H1 (cell line): Measurements from ENCODE around the gene OR5D16. TPM values are rescaled to one million over a fixed set of nuclear protein-coding genes. Genes with fewer than 3 reads are reported as not detected.

Experiments
- CTCF ChIA-PET: fragments of 300-600 bp; sonication (Branson Sonifier 250); formaldehyde crosslinking; loops from one replicate; lab custom pipeline; 2021; ENCODE audit not compliant: partially characterized antibody; lab: Charles Lee
- POLR2A ChIA-PET: fragments of 300-600 bp; sonication (Branson Sonifier 250); formaldehyde crosslinking; loops from one replicate; lab custom pipeline; 2021; ENCODE audit warnings: inconsistent platforms; ENCODE audit not compliant: partially characterized antibody; lab: Charles Lee
- DNase-seq, 2 experiments: peaks; one replicate each; pipeline versions ENCODE4 v3.0.0 to v3.0.0-alpha.2; 2010 to 2022; ENCODE audit warnings: low spot score in 2 of 2, low read depth in 1 of 2, mixed read lengths in 1 of 2
- FAIRE-seq: peaks from 2 replicates; lab custom pipeline; 2011; peaks lifted over from hg19 to GRCh38; lab: Jason Lieb, UNC
- H2AFZ ChIP-seq: 2 replicates; pipeline ENCODE4 v1.8.1; 2012; ENCODE audit warnings: low read length, inconsistent platforms
- H2AK5ac ChIP-seq: 2 replicates; pipeline ENCODE4 v1.6.1; 2013; ENCODE audit warnings: low read depth, low read length
- H2BK120ac ChIP-seq: replicated peaks from 2 replicates; pipeline ENCODE3; 2013; ENCODE audit warnings: low read depth, low read length, inconsistent platforms
- H2BK12ac ChIP-seq: 2 replicates; pipeline ENCODE4 v1.6.1; 2013; ENCODE audit warnings: low read depth, low read length
- H2BK15ac ChIP-seq: 2 replicates; pipeline ENCODE4 v1.6.1; 2013; ENCODE audit warnings: low read length
- H2BK20ac ChIP-seq: 2 replicates; pipeline ENCODE4 v1.6.1; 2013; ENCODE audit warnings: low read length
- H2BK5ac ChIP-seq: 2 replicates; pipeline ENCODE4 v1.6.1; 2013; ENCODE audit warnings: low read depth, low read length
- H3K14ac ChIP-seq: 2 replicates; pipeline ENCODE4 v1.6.1; 2013; ENCODE audit warnings: inconsistent platforms; ENCODE audit not compliant: insufficient read length
- H3K18ac ChIP-seq: 2 replicates; pipeline ENCODE4 v1.6.1; 2013; ENCODE audit warnings: low read length; ENCODE audit errors: extremely low read depth
- H3K23ac ChIP-seq: 2 replicates; pipeline ENCODE4 v1.6.1; 2013; ENCODE audit warnings: inconsistent platforms; ENCODE audit not compliant: insufficient read length
- H3K23me2 ChIP-seq: 2 replicates; pipeline ENCODE4 v1.6.1; 2013; ENCODE audit warnings: low read depth, low read length
- H3K27ac ChIP-seq: 2 replicates; pipeline ENCODE4 v1.6.1; 2011; ENCODE audit warnings: low read depth, low read length, inconsistent platforms
- H3K27me3 ChIP-seq, 4 experiments: replicated peaks in 1 of 4; 1 replicate in 1 of 4; 2 replicates in 3 of 4; pipeline versions ENCODE4 v1.6.1 to v1.8.1; 2011 to 2013; ENCODE audit warnings: low read length in 3 of 4, mild to moderate bottlenecking in 3 of 4, inconsistent platforms in 2 of 4, mixed read lengths in 2 of 4, moderate library complexity in 1 of 4; ENCODE audit not compliant: control insufficient read depth in 3 of 4, insufficient read depth in 3 of 4; ENCODE audit errors: extremely low read depth in 1 of 4
- H3K36me3 ChIP-seq, 4 experiments: 2 replicates each; pipeline versions ENCODE4 v1.6.1 to v1.8.1; 2011 to 2013; ENCODE audit warnings: mild to moderate bottlenecking in 4 of 4, low read length in 3 of 4, moderate library complexity in 2 of 4, control low read depth in 1 of 4, inconsistent platforms in 1 of 4; ENCODE audit not compliant: insufficient read depth in 4 of 4, control insufficient read depth in 2 of 4
- H3K4ac ChIP-seq: replicated peaks from 2 replicates; pipeline ENCODE3; 2013; ENCODE audit warnings: low read length, low read depth, mixed read lengths, inconsistent platforms; ENCODE audit not compliant: insufficient read length
- H3K4me1 ChIP-seq, 4 experiments: replicated peaks in 1 of 4; 1 replicate in 1 of 4; 2 replicates in 3 of 4; pipeline versions ENCODE4 v1.6.1 to v1.8.1; 2011 to 2013; ENCODE audit warnings: low read length in 3 of 4, inconsistent platforms in 2 of 4, mixed read lengths in 1 of 4; ENCODE audit not compliant: insufficient read depth in 4 of 4, control insufficient read depth in 3 of 4
- H3K4me2 ChIP-seq, 2 experiments: 2 replicates each; pipeline versions ENCODE4 v1.6.1 to v1.8.1; 2011 to 2013; ENCODE audit warnings: low read depth in 2 of 2, low read length in 2 of 2, control low read depth in 1 of 2, inconsistent platforms in 1 of 2, mild to moderate bottlenecking in 1 of 2; ENCODE audit not compliant: insufficient read depth in 1 of 2
- H3K4me3 ChIP-seq, 4 experiments: fragments of 200-600, 300-600 bp in 1 of 4; sonication (generic), shearing (Covaris generic), sonication (Bioruptor Twin) in 1 of 4; 2 replicates each; pipeline versions ENCODE4 v1.5.1 to v1.8.1; 2011 to 2016; ENCODE audit warnings: low read length in 4 of 4, low read depth in 3 of 4, control low read depth in 2 of 4, inconsistent platforms in 2 of 4, mild to moderate bottlenecking in 2 of 4, mixed read lengths in 1 of 4, moderate library complexity in 1 of 4; ENCODE audit not compliant: insufficient read depth in 2 of 4; ENCODE audit errors: extremely low read depth in 1 of 4
- H3K56ac ChIP-seq: replicated peaks from 2 replicates; pipeline ENCODE3; 2013; ENCODE audit warnings: low read depth, mild to moderate bottlenecking, mixed read lengths, low read length, inconsistent platforms; ENCODE audit not compliant: insufficient read length
- H3K79me1 ChIP-seq: 2 replicates; pipeline ENCODE4 v1.6.1; 2013; ENCODE audit warnings: low read depth, low read length, control low read depth
- H3K79me2 ChIP-seq, 2 experiments: 2 replicates each; pipeline versions ENCODE4 v1.6.1 to v1.8.1; 2012 to 2013; ENCODE audit warnings: low read length in 2 of 2, mild to moderate bottlenecking in 2 of 2, inconsistent platforms in 1 of 2; ENCODE audit not compliant: insufficient read depth in 2 of 2, control insufficient read depth in 1 of 2
- H3K9ac ChIP-seq, 4 experiments: replicated peaks in 1 of 4; 1 replicate in 1 of 4; 2 replicates in 3 of 4; pipeline versions ENCODE4 v1.6.1 to v1.8.1; 2011 to 2013; ENCODE audit warnings: low read depth in 3 of 4, low read length in 3 of 4, control low read depth in 2 of 4, mild to moderate bottlenecking in 2 of 4, moderate library complexity in 2 of 4, inconsistent platforms in 1 of 4; ENCODE audit errors: extremely low read depth in 1 of 4
- H3K9me3 ChIP-seq, 2 experiments: 2 replicates each; pipeline versions ENCODE4 v1.6.1 to v1.8.1; 2012 to 2013; ENCODE audit warnings: mild to moderate bottlenecking in 2 of 2, moderate library complexity in 2 of 2, control low read depth in 1 of 2, inconsistent platforms in 1 of 2, low read depth in 1 of 2, low read length in 1 of 2, mixed read lengths in 1 of 2; ENCODE audit not compliant: insufficient read depth in 2 of 2
- H4K20me1 ChIP-seq, 2 experiments: replicated peaks in 1 of 2; 2 replicates each; pipeline versions ENCODE3 to v1.8.1; 2011 to 2013; ENCODE audit warnings: inconsistent platforms in 2 of 2, low read length in 2 of 2, mild to moderate bottlenecking in 1 of 2; ENCODE audit not compliant: insufficient read depth in 2 of 2, control insufficient read depth in 1 of 2
- H4K5ac ChIP-seq: 2 replicates; pipeline ENCODE4 v1.6.1; 2013; ENCODE audit warnings: low read length, low read depth, mixed read lengths, inconsistent platforms; ENCODE audit not compliant: insufficient read length
- H4K8ac ChIP-seq: 2 replicates; pipeline ENCODE4 v1.8.0; 2013; ENCODE audit warnings: mild to moderate bottlenecking, moderate library complexity, low read length, inconsistent platforms; ENCODE audit not compliant: insufficient read depth; ENCODE audit errors: extremely low read depth
- H4K91ac ChIP-seq: replicated peaks from 2 replicates; pipeline ENCODE3; 2013; ENCODE audit warnings: low read length, mixed read lengths, inconsistent platforms; ENCODE audit not compliant: insufficient read length
- EP300 ChIP-seq, 2 experiments: IDR thresholded peaks; 1 replicate in 1 of 2; 2 replicates in 1 of 2; pipeline ENCODE4 v1.6.1; 2011 to 2012; ENCODE audit warnings: low read depth in 2 of 2, low read length in 2 of 2, mild to moderate bottlenecking in 2 of 2, borderline replicate concordance in 1 of 2, inconsistent platforms in 1 of 2, moderate library complexity in 1 of 2
- RNF2 ChIP-seq: fragments of 200-900, 300-1000 bp; sonication (generic); IDR thresholded peaks from 2 replicates; pipeline ENCODE4 v1.7.1; 2016; ENCODE audit warnings: borderline replicate concordance, low read depth, mild to moderate bottlenecking, antibody characterized with exemption, low read length; ENCODE audit not compliant: poor library complexity, severe bottlenecking; ENCODE audit errors: missing control alignments
- TEAD4 ChIP-seq: IDR thresholded peaks from 2 replicates; pipeline ENCODE4 v1.6.1; 2012; ENCODE audit warnings: low read depth, low read length, inconsistent platforms, mixed read lengths
- WGBS, 2 experiments: shearing (Covaris generic) in 1 of 2; methylation state at CpG; one replicate each; pipeline versions ENCODE4 v1.1.6 to v1.1.7; 2013 to 2015; ENCODE audit warnings: low lambda C conversion rate in 2 of 2, mixed read lengths in 2 of 2, inconsistent platforms in 1 of 2, low coverage in 1 of 2, missing lambda C conversion rate in 1 of 2; ENCODE audit not compliant: insufficient replicate concordance in 2 of 2, insufficient coverage in 1 of 2, insufficient read length in 1 of 2; ENCODE audit errors: extremely low coverage in 1 of 2, missing lambda C conversion rate in 1 of 2; 5-methylcytosine and 5-hydroxymethylcytosine counted together
- polyA plus RNA-seq, 7 experiments: library from polyadenylated mRNA; depleted of rRNA in 3 of 7; stranded (reverse) in 5 of 7; unstranded in 2 of 7; fragments of >200 nt in 5 of 7; fragments of 200-250 nt in 2 of 7; gene quantifications; 1 replicate in 5 of 7; 2 replicates in 1 of 7; 4 replicates in 1 of 7; pipeline versions ENCODE4 v1.2.1 to v1.2.3, GENCODE V29; 2011 to 2013; ENCODE audit warnings: missing spikeins in 2 of 7, mixed read lengths in 2 of 7
- total RNA-seq: library from RNA; stranded (reverse); fragmentation: NEBNext Ultra II Directional; extraction: Animal tissue kit (Norgen Biotek cat#: 25700); gene quantifications from 2 replicates; pipeline ENCODE4 v1.2.1, GENCODE V29; 2021
- TF ChIP-seq, protein P1 (sequence below): IDR thresholded peaks from 2 replicates; pipeline ENCODE4 v1.6.1; 2012; ENCODE audit warnings: low read length, inconsistent platforms

OR5D16 gene
- total and polyA plus RNA-seq, 2 of the 8 experiments (the other 6 are each of a cell fraction or from before 2014, with no cell fraction given) = not detected

DNA sequence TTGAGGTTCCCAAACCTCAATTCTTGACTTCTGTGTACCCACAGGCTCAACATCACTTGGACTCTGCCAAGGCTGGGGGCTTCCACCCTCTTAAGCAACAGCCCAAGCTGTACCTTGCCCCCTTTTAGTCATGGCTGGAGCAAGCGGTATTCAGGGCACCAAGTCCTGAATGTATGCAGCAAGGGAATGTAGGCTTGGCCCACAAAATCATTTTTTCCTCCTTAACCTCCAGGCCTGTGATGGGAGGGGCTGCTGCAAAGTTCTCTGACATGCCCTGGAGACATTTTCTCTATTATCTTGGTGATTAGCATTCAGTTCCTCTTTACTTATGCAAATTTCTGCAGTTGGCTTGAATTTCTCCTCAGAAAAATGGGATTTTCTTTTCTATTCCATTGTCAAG lies 32.3 kb upstream of the OR5D16 start:
- CTCF ChIA-PET = no interaction called here
- no peak overlapping the region for H2BK5ac ChIP-seq
- H4K5ac ChIP-seq = no peak overlapping the region
- H3K27me3 ChIP-seq = no peaks in the 10 kb centered on the region
- no peak overlapping the region for H3K4me3 ChIP-seq
- POLR2A ChIA-PET = no interaction called here
- WGBS, 2 experiments = 100% methylated on average over 1 of the region's 1 CpG; no CpG with 5 or more reads in 1 of the 2 experiments
- no peaks in the 10 kb centered on the region for H3K23me2 ChIP-seq
- no peak overlapping the region for H2BK15ac ChIP-seq
- H3K18ac ChIP-seq = no peak overlapping the region
- H3K79me1 ChIP-seq = no peaks in the 10 kb centered on the region
- H3K36me3 ChIP-seq = no peaks in the 10 kb centered on the region
- no peak overlapping the region for H3K9ac ChIP-seq
- H4K91ac ChIP-seq = no peak overlapping the region
- no peak overlapping the region for H4K8ac ChIP-seq
- no peaks in the 10 kb centered on the region for H3K79me2 ChIP-seq
- DNase-seq (no peak), FAIRE-seq (no peak)
- peaks cover 52 to 57% of the 10 kb centered on the region in 2 experiments for H3K9me3 ChIP-seq
- no peak overlapping the region for H3K14ac ChIP-seq
- no peak overlapping the region for H2AFZ ChIP-seq
- no peak overlapping the region for H2BK12ac ChIP-seq
- H3K27ac ChIP-seq = no peak overlapping the region
- H3K23ac ChIP-seq = no peak overlapping the region
- H3K4me1 ChIP-seq = no peaks in the 10 kb centered on the region
- H2BK120ac ChIP-seq = no peak overlapping the region
- H3K56ac ChIP-seq = no peak overlapping the region
- no peak overlapping the region for H2AK5ac ChIP-seq
- H2BK20ac ChIP-seq = no peak overlapping the region
- no peak overlapping the region for H3K4me2 ChIP-seq
- H3K4ac ChIP-seq = no peak overlapping the region
- H4K20me1 ChIP-seq = no peaks in the 10 kb centered on the region
- TF ChIP-seq EP300 (IDR thresholded peaks at IDR 0.05; ENCODE audit: borderline replicate concordance in 1 of 2, low read depth in 2 of 2, low read length in 2 of 2) (no peak), RNF2 (no peak), TEAD4 (no peak)
- TF ChIP-seq, protein P1, sequence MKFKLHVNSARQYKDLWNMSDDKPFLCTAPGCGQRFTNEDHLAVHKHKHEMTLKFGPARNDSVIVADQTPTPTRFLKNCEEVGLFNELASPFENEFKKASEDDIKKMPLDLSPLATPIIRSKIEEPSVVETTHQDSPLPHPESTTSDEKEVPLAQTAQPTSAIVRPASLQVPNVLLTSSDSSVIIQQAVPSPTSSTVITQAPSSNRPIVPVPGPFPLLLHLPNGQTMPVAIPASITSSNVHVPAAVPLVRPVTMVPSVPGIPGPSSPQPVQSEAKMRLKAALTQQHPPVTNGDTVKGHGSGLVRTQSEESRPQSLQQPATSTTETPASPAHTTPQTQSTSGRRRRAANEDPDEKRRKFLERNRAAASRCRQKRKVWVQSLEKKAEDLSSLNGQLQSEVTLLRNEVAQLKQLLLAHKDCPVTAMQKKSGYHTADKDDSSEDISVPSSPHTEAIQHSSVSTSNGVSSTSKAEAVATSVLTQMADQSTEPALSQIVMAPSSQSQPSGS = no peak
